HG03135 (cell line): ENCODE results near the gene EFNA5.

Experiments used
- ATAC-seq: cut with Tn5 transposase; IDR thresholded peaks from one replicate; pipeline ENCODE4 v1.9.1; 2021; ENCODE audit warnings: mild to moderate bottlenecking, moderate library complexity; ENCODE audit not compliant: unreplicated experiment

The EFNA5 gene

GRCh38 chr5:107670932-107671741, at the start of gene EFNA5:
Gene EFNA5 (minus strand): TSS chr5:107670937.
- ATAC-seq, result peak; percentile 37

- no peak for ATAC-seq
Observed at GRCh38 chr5:107719034-107719606, 48.4 kb upstream of the EFNA5 start.

GRCh38 chr5:107717816-107718215, 47.1 kb upstream of the EFNA5 start:
- no peak for ATAC-seq

GRCh38 chr5:107713228-107713627, 42.5 kb upstream of the EFNA5 start:
- no peak for ATAC-seq

DNA sequence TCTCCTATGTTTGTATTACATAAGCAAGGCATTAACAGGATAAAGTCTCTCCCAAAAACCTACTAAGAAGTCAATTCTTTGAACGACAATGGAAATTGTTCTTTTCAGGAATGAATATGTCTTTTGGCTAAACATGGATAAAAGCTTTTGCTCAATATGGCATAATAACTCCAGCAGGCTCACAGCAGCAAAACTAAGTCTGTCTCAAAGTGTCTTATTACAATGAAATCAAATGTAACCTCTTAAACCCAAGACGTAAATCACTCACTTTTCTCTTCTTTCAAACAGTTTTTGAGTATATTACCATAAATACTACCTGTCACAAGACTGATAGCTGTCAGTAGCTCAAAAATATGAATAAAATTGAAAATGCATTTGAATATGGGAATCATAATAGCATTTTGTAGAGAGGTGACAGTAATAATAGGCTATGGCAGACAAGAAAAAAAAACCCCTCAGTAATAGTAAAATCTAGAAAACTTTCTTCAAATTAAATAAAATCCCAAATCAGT, 41.7 kb upstream of the EFNA5 start:
- no peak for ATAC-seq

GRCh38 chr5:107705402-107706014, 34.8 kb upstream of the EFNA5 start:
- no peak for ATAC-seq

- ATAC-seq, result no peak
Observed at GRCh38 chr5:107704681-107705401, 34.1 kb upstream of the EFNA5 start.

DNA sequence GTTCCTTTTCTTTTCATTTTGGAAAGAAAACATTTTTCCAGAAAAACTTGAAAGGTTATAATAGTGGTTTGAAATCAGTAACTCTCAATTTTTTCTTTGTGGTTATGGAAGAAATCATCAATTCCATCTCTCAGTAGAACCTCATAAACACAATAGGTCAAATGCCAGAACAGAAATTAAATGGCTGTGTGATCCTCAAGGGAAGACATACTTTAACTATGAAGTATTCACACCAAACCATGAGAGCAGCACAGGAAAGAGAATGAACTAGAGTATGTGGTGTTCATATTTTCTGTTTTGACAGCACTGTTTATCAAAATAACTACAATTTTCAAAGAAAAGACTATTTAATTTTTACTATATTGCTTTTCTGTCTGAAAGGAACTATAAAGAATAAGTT, 29.7 kb upstream of the EFNA5 start:
- no peak for ATAC-seq

DNA sequence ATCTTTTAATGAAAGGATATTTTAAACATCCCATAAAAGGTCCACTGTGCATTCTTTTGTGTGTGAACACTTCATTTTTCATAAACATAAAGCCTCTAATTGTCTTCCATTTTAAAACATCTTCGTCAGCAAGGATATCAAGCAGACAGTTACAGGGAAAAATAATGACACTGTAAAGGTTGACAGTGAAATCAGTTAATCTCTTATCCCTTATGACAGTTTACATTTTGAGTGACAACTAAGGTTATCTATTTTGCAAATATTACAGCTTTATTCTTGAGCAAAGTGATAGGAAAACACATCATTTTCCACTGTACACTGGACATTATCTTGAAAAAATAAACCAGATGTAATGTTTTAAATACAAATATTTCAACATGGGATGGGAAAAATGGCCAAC, 28.7 kb upstream of the EFNA5 start:
- ATAC-seq, result no peak

GRCh38 chr5:107698286-107698685, 27.5 kb upstream of the EFNA5 start:
- no peak for ATAC-seq

- ATAC-seq, result no peak
Observed at GRCh38 chr5:107696498-107696897, 25.8 kb upstream of the EFNA5 start.

GRCh38 chr5:107696080-107696479, 25.3 kb upstream of the EFNA5 start:
- ATAC-seq, result no peak

GRCh38 chr5:107687937-107688336, 17.2 kb upstream of the EFNA5 start:
- ATAC-seq, result no peak

- no peak for ATAC-seq
Observed at GRCh38 chr5:107687404-107687803, 16.7 kb upstream of the EFNA5 start.

DNA sequence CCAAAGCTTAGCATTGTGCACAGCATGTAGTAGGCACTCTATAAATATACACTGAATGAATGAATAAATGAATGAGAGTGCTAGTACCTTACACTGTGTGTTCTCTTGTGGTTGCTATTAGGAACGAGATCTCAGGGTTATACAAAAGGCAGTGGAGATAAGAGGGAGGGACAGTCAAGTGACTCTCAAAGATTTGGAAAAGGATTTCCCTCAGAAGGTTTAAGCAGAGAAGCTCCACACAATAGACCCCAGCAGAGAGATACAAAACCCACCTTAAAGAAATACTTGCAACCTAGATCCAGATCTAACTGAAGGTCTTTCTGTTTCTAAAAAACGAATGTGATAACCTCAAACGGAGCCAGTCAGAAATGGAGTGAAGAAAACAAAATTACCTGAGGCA, 11.8 kb upstream of the EFNA5 start:
- no peak for ATAC-seq

- no peak for ATAC-seq
Observed at GRCh38 chr5:107680799-107681198, 10.1 kb upstream of the EFNA5 start.

DNA sequence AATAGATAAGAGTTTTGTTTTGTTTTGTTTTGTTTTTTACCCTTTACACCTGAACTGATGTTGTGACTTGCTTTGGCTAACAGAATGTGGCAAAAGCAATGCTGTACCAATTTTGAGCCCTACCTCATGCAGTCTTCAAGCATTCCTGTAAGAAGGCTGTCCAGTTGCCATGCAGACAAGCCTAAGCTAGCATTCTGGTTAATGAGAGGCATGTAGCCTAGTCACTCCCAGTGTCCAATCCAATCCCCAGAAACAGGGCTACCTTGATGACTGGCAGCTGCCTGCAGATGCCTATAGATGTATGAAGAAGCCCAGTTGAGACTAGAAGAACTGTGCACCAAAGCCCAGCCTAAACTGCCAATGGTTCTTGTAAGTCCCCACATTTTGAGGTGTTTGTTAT, 9.4 kb upstream of the EFNA5 start:
- no peak for ATAC-seq

DNA sequence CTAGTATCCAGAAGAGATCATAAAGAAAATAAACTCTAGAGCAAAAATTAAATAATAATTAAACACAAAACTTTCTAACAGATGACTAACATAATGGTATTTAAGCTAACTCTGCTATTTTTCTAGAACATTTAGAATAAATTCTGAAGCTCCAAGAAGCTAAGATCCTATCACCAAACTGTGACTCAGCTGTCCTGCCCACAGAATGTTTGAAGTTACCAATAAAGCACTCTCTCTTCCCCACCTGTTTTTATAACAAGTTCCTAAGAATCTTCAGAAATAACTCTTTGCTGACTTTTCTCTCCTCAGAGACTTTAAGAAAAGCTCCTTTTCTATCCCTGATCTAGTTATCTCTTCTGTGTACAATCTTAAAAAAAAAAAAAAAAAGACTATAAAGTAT, 6.0 kb upstream of the EFNA5 start:
- no peak for ATAC-seq

- ATAC-seq, result no peak
Observed at GRCh38 chr5:107675201-107675600, 4.5 kb upstream of the EFNA5 start.

GRCh38 chr5:107674655-107675054, 3.9 kb upstream of the EFNA5 start:
- ATAC-seq, result no peak

DNA sequence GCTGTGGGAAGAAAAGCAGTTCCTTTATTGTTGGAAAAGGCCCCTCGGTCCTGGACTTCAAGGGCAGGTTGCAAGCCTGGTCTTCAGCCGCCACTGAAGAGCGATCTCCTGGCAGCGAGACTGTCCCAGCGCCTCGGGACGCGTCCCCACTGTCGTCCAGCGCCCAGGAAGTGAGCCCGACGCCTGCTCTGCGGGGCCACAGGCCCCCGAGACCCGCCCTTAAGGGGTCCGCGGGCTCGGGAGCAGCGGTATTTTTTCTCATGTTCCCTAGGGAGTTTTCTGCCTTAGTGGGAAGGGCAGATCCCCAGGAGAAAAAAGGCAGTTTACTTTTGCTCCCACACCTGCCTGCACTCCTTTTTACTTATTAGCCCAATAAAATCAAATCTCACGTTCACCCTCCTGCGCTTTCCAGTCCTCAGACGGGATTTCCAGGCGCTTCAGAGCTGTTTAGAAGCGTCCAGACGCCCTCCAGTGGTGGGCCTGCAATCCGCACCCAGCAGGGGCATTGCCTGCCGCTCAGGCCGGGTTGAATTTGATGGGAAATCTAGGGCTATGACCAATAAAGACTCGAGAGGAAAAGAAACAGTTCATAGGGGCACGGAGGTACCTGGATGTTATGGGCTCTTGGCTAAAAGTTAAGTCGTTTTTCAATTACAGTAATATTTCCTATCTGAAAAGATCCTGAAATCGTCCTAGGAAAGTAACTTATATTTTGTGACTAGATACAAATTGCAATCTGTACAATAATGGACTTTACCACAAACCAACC, 2.8 kb upstream of the EFNA5 start:
- peak; percentile 68 for ATAC-seq
